Astrocyte (in vitro differentiated cells and primary cell): Measurements from ENCODE around the gene RUBCNL. TPM values are rescaled to one million over a fixed set of nuclear protein-coding genes. Genes with fewer than 3 reads are reported as not detected.
A peak's percentile ranks its signal among the peaks of the same experiment; 100 is the strongest.

Experiments used
- DNase-seq: peaks from one replicate; pipeline ENCODE4 v3.0.0-alpha.2; 2010; ENCODE audit warnings: low read depth
- FAIRE-seq: peaks from 2 replicates; lab custom pipeline; 2011; peaks lifted over from hg19 to GRCh38; lab: Jason Lieb, UNC
- H2AFZ ChIP-seq: 2 replicates; pipeline ENCODE4 v1.6.0; 2012; ENCODE audit warnings: low read depth, low read length, inconsistent platforms
- H3K27ac ChIP-seq: 2 replicates; pipeline ENCODE4 v1.5.1; 2011; ENCODE audit warnings: low read depth, low read length, inconsistent platforms
- H3K27me3 ChIP-seq: 2 replicates; pipeline ENCODE4 v1.6.0; 2011; ENCODE audit warnings: low read length, inconsistent platforms; ENCODE audit not compliant: insufficient read depth
- H3K36me3 ChIP-seq: 2 replicates; pipeline ENCODE4 v1.5.1; 2011; ENCODE audit warnings: low read length, inconsistent platforms; ENCODE audit not compliant: insufficient read depth
- H3K4me1 ChIP-seq: 2 replicates; pipeline ENCODE4 v1.5.1; 2011; ENCODE audit warnings: low read length, inconsistent platforms; ENCODE audit not compliant: insufficient read depth
- H3K4me2 ChIP-seq: 2 replicates; pipeline ENCODE4 v1.6.0; 2012; ENCODE audit warnings: low read length, inconsistent platforms
- H3K4me3 ChIP-seq: 2 replicates; pipeline ENCODE4 v1.5.1; 2011; ENCODE audit warnings: low read depth, mild to moderate bottlenecking, low read length, inconsistent platforms; ENCODE audit not compliant: insufficient read depth
- H3K79me2 ChIP-seq: 2 replicates; pipeline ENCODE4 v1.6.0; 2012; ENCODE audit warnings: mild to moderate bottlenecking, low read length, inconsistent platforms; ENCODE audit not compliant: insufficient read depth
- H3K9ac ChIP-seq: 2 replicates; pipeline ENCODE4 v1.6.0; 2012; ENCODE audit warnings: mild to moderate bottlenecking, low read length, inconsistent platforms
- H3K9me3 ChIP-seq: 2 replicates; pipeline ENCODE4 v1.5.1; 2012; ENCODE audit warnings: low read depth, mild to moderate bottlenecking, low read length, inconsistent platforms; ENCODE audit not compliant: insufficient read depth
- H4K20me1 ChIP-seq: 2 replicates; pipeline ENCODE4 v1.6.0; 2012; ENCODE audit warnings: low read length, inconsistent platforms; ENCODE audit not compliant: insufficient read depth
- H3K27ac Mint-ChIP-seq: one replicate; pipeline ENCODE4 v1.8.0; 2021; ENCODE audit warnings: mild to moderate bottlenecking, mixed read lengths; ENCODE audit not compliant: unreplicated experiment
- H3K27me3 Mint-ChIP-seq: one replicate; pipeline ENCODE4 v1.8.0; 2021; ENCODE audit warnings: low read depth, mixed read lengths; ENCODE audit not compliant: unreplicated experiment
- H3K36me3 Mint-ChIP-seq: one replicate; pipeline ENCODE4 v1.8.0; 2021; ENCODE audit warnings: low read depth, mixed read lengths; ENCODE audit not compliant: unreplicated experiment
- H3K4me1 Mint-ChIP-seq: one replicate; pipeline ENCODE4 v1.8.0; 2021; ENCODE audit warnings: low read depth, mixed read lengths; ENCODE audit not compliant: unreplicated experiment
- H3K4me3 Mint-ChIP-seq: one replicate; pipeline ENCODE4 v1.8.0; 2021; ENCODE audit warnings: mild to moderate bottlenecking, moderate library complexity, mixed read lengths; ENCODE audit not compliant: unreplicated experiment
- H3K9me3 Mint-ChIP-seq: one replicate; pipeline ENCODE4 v1.8.0; 2021; ENCODE audit warnings: mild to moderate bottlenecking, mixed read lengths; ENCODE audit not compliant: unreplicated experiment
- CTCF ChIP-seq: IDR thresholded peaks from 2 replicates; pipeline ENCODE4 v1.5.1; 2011; ENCODE audit warnings: low read depth, mild to moderate bottlenecking, inconsistent platforms, low read length, moderate library complexity; ENCODE audit not compliant: insufficient read depth
- EZH2 ChIP-seq: IDR thresholded peaks from 2 replicates; pipeline ENCODE4 v1.6.1; 2012; ENCODE audit warnings: mild to moderate bottlenecking, low read length, inconsistent platforms; ENCODE audit not compliant: insufficient read depth
- total RNA-seq: library from RNA; stranded (reverse); gene quantifications from 2 replicates; pipeline ENCODE4 v1.2.1, GENCODE V29; 2021

RUBCNL gene
- total RNA-seq, 1 donor from 2014 or later, result 1.5 TPM

- H3K4me1 ChIP-seq, result peaks cover 4% of the 10 kb centered on the region
- Mint-ChIP-seq H3K4me1 (peaks cover 17% of the 10 kb centered on the region), H3K9me3 (no peaks in the 10 kb centered on the region), H3K36me3 (no peaks in the 10 kb centered on the region), H3K27me3 (no peaks in the 10 kb centered on the region), H3K4me3 (no peak overlapping the region), H3K27ac (no peak overlapping the region)
- no peak overlapping the region for H3K9ac ChIP-seq
- H3K9me3 ChIP-seq, result no peaks in the 10 kb centered on the region
- no peaks in the 10 kb centered on the region for H3K79me2 ChIP-seq
- TF ChIP-seq EZH2, result no peak
- no peak for TF ChIP-seq CTCF
- H4K20me1 ChIP-seq, result no peaks in the 10 kb centered on the region
- H2AFZ ChIP-seq, result no peak overlapping the region
- FAIRE-seq, result no peak
- no peak overlapping the region for H3K27ac ChIP-seq
- H3K4me3 ChIP-seq, result no peak overlapping the region
- H3K4me2 ChIP-seq, result no peak overlapping the region
- no peaks in the 10 kb centered on the region for H3K27me3 ChIP-seq
- no peaks in the 10 kb centered on the region for H3K36me3 ChIP-seq
- DNase-seq, result no peak
Observed at GRCh38 chr13:46361276-46361934, 25.6 kb downstream of the RUBCNL start.

- H3K4me1 Mint-ChIP-seq, result peaks cover 25% of the 10 kb centered on the region
- no peak overlapping the region for H3K4me3 Mint-ChIP-seq
- H3K36me3 ChIP-seq, result no peaks in the 10 kb centered on the region
- no peaks in the 10 kb centered on the region for H3K27me3 Mint-ChIP-seq
- no peak overlapping the region for H3K27ac ChIP-seq
- no peaks in the 10 kb centered on the region for H3K9me3 Mint-ChIP-seq
- H4K20me1 ChIP-seq, result no peaks in the 10 kb centered on the region
- no peak overlapping the region for H3K9ac ChIP-seq
- no peaks in the 10 kb centered on the region for H3K9me3 ChIP-seq
- H3K4me3 ChIP-seq, result no peak overlapping the region
- no peak for DNase-seq
- H3K4me1 ChIP-seq, result peaks cover 4% of the 10 kb centered on the region
- TF ChIP-seq EZH2 (no peak), CTCF (no peak)
- no peak for FAIRE-seq
- no peaks in the 10 kb centered on the region for H3K27me3 ChIP-seq
- H3K27ac Mint-ChIP-seq, result peak overlapping the region; percentile 47
- H3K36me3 Mint-ChIP-seq, result no peaks in the 10 kb centered on the region
- no peak overlapping the region for H2AFZ ChIP-seq
- H3K4me2 ChIP-seq, result no peak overlapping the region
- H3K79me2 ChIP-seq, result no peaks in the 10 kb centered on the region
Observed at GRCh38 chr13:46360604-46361003, 26.4 kb downstream of the RUBCNL start.

GRCh38 chr13:46359714-46360113, 27.3 kb downstream of the RUBCNL start:
- Mint-ChIP-seq H3K27me3 (no peaks in the 10 kb centered on the region), H3K9me3 (peaks cover under 1% of the 10 kb centered on the region), H3K4me1 (peaks cover 29% of the 10 kb centered on the region), H3K36me3 (no peaks in the 10 kb centered on the region), H3K4me3 (no peak overlapping the region), H3K27ac (peak overlapping the region; percentile 76)
- Histone ChIP-seq H3K27me3 (no peaks in the 10 kb centered on the region), H3K36me3 (no peaks in the 10 kb centered on the region), H3K9ac (no peak overlapping the region), H3K79me2 (no peaks in the 10 kb centered on the region), H3K4me3 (no peak overlapping the region), H2AFZ (no peak overlapping the region), H3K27ac (no peak overlapping the region), H3K4me2 (peak overlapping the region; percentile 35), H3K4me1 (peaks cover 7% of the 10 kb centered on the region), H4K20me1 (no peaks in the 10 kb centered on the region), H3K9me3 (no peaks in the 10 kb centered on the region)
- DNase-seq, result peak; percentile 75
- TF ChIP-seq CTCF (no peak), EZH2 (no peak)
- FAIRE-seq, result peak; percentile 56
